GM18511 (cell line): ENCODE data around the gene MSMO1.

Experiments used
- ATAC-seq: cut with Tn5 transposase; IDR thresholded peaks from one replicate; pipeline ENCODE4 v1.9.1; 2021; ENCODE audit warnings: mild to moderate bottlenecking, moderate library complexity; ENCODE audit not compliant: unreplicated experiment

MSMO1 gene

DNA sequence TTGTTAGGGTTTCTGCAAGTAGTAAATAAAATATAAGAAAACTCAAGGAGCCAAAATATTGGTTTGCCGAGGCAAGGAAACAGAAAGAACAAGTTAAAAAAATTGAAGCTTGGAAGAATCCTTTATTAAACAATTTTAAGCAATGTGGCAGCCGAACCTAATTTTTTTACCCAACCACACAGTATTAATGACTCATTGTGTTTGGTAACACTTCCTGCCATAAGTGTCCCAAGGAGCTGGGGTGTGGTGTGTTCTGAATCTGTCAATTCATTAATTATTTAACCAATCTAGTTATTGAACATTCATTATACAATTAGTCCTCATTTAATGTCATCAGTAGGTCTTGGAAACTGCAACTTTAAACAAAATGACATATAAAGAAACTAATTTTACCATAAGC is 32.0 kb downstream of the MSMO1 start:
- peak; percentile 57 for ATAC-seq

DNA sequence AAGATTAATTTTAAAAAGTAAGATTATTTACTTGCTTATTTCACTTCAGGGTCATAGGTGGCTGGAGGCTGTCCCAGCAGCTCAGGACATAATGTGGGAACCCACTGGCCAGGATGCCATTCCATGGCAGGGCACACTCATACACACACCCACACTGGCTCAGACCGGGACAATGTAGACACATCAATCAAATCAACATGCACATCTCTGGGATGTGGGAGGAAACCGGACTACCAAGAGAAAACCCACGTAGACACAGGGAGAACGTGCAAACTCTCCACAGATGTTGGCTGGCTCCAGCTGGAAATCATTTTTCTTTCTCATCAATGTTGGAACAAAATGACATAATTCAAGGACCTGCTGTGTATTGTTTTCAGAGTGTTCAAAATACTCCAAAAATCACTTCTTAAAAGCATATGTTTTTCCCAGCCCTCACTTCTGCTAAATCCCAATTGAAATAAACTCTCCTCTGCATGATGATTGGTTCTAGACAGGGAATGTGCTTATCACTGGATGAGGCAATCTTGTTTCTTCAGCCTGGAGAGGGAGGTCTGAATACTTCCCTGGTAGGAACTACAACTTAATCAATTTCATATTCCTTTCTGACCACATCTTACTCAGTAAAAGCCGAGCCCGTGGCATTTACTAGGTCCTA is 32.7 kb downstream of the MSMO1 start:
- no peak for ATAC-seq

DNA sequence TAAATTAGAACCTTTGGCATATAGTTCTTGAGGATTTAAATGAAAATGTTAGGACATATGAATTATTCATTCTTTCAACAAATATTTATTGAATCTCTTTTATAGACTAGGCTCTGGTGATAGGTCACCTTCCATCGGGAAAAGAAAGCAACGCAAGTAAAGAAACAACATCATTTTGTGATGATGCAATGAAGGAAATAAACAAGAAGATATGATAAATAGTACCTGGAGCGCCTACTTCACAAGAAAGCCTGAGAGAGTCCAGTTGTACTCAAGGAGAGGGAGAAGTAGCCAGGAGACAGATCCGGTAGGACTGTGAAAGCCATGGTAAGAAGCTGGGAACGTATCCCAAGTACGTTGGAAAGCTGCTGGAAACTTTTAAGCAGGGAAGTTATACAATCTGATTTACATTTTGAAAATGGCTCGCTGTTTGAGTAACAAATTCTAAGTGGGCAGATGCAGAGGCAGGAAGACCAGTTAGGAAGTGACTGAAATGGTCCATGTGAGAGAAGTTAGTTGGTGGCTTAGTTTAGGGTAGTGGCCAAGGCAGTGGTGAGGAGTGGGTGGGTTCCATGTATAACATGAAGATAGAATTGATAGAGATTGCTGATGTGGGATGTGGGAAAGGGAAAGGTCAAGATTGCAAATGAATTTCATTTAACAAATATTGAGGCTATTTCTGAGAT is 33.7 kb downstream of the MSMO1 start:
- no peak for ATAC-seq

DNA sequence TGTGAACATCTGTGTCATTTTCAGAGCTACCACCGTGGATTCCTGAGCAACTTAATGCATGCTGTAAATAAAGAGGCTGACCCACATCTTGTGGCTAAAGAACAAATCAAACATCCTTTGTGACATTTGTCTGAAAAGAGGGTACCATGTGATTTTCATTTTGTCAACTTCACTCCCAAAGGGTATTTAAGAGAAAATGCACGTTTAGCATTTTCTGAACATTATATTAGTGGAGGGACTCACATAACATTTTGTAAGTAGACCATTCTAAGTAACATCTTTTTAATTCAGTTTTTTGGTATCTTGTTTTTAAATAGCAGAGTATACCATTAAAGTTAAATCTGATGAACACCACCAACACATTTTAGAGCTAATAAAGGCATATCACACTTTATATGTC is 34.3 kb downstream of the MSMO1 start:
- ATAC-seq, result no peak

DNA sequence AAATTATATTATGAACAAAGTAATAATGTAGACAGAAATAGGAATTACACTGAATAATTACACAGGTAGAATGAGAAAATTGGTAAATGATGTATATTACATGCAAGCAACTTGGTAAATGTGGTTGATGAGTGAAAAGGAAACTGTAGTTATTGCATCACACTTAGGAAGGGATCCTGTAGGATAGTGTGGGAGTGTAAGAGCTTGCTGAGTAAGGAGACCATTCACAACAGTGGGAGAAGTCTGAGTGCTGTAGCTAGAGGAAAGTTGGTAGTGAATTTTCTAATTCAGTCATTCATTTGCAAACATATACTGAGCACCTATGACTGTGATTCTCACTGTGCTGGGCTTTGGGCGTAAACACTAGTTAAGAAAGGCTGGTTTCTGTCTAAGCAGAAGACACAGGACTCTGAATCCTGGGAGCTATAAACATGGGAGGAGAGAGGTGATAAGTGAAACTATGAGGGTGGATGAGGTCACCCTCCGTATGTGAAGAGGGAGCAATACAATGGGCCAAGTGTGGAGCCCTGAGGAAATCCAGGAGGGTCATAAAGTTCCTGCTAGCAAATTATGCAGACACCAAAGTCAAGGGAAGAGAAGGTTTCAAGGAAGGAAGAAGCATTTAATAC is 37.1 kb downstream of the MSMO1 start:
- ATAC-seq, result no peak

DNA sequence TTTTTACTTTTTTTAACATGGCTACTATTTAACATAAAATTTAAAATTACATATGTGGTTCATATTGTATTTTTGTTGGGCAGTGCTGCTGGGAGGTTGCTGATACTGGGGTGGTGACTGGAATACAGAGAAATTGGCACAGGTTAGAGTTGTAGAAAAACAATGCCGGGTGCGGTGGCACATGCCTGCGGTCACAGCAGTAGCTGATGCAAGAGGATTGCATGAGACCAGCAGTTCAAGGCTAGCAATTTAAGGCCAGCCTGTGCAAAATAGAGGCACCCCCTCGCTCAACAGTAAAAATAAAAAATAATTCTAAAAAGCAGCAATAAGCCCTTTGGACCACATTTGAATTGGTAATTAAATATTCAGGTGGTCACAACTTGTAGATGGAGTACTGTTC is 39.6 kb downstream of the MSMO1 start:
- ATAC-seq, result no peak

DNA sequence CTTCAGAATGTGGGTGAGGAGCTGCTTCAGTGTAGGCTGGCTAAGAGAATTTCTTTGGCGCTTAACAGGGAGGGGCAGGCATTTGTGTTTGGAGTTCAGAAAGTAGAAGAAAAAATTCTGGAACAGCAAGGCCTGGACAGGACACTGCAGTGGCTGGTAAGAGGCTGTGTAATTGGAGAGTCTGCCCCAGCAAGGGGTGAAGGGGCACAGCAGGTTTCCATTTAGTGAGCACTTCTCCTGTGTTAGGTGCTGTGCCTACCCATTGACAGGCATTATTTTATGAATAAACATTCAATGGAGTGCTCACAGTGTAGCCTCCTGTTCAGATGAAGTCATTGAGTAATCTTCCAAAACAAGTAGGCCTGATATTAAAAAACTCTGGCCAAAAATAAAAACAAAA is 40.6 kb downstream of the MSMO1 start:
- no peak for ATAC-seq

DNA sequence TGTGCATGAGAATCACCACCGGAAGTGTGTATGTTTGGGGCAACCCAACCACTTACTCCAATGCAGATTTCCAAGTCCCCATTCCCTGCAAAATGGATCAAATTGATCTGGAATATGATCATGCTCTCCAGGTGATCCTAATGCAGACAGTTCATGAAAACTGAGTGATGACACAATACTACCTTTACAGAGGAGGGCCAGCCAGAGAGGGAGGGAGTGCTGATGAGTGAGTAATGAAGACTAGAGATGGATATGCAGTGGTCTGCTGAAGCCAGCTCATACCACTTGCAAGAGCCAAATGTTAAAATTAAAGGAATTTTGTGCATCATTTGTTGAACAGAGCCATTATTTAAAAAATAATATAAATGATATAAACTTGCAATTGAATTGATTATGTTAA is 41.1 kb downstream of the MSMO1 start:
- no peak for ATAC-seq

DNA sequence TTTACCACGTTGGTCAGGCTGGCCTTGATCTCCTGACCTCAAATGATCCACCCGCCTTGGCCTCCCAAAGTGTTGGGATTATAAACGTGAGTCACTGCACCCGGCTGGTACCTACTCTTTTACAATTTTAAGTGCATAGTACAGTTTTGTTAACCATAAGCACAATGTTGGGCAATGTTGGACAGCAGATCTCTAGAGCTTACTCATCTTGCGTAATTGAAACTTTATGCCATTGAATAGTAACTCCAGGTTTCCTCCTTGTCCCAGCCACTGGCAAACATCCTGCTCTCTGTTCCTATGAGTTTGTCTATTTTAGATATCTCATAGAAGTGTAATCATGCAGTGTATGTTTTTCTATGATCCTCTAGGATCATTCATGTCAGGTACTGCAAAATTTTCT is 42.1 kb downstream of the MSMO1 start:
- no peak for ATAC-seq

DNA sequence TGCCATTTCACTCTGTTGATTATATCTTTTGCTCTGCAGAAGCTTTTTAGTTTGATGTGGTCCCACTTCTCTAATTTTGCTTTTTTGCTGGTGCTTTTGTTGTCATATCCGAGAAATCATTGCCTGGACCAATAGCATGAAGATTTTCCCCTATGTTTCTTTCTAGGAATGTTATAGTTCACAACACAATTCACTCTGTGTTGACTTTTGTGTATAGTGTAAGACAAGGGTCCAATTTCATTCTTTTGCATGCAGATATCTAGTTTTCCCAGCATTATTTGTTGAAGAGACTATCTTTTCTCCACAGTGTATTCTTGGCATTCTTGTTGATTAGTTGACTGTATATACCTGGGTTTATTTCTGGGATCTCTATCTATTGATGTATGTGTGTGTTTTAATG is 43.1 kb downstream of the MSMO1 start:
- no peak for ATAC-seq

DNA sequence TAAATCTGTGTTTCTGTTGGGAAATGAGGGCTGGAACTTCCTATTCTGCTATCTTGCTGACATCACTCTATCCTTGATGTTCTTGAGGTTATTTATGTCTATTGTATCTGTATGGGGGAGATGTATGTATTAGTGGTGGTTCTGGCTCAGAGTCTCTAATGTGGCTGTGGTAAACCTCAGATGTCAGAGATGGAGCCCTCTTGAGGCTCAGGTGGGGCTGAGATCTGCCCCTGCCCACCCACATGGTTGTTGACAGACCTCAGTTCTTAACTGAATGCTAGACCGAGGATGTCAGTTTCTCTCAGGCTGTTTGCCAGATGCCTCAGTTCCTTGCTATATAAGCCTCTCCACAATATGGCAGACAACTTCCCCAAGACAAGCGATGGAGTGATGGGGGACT is 48.0 kb downstream of the MSMO1 start:
- ATAC-seq, result no peak

DNA sequence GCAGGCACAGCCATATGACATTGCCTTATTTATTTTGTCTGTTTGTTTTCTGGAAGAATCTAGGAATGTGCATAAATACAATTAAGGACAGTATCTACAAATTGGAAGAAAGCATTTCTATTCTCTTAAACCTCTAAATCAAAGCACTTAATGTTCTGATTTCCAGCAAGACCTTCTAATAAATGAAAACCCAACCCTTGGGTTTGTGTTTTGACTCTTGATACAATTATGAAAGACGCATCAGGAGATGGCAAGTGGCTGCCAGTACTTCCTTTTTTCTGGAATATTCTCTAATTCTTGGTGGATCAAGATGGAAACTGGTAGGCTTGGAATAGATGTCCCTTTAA is 50.9 kb downstream of the MSMO1 start:
- no peak for ATAC-seq

DNA sequence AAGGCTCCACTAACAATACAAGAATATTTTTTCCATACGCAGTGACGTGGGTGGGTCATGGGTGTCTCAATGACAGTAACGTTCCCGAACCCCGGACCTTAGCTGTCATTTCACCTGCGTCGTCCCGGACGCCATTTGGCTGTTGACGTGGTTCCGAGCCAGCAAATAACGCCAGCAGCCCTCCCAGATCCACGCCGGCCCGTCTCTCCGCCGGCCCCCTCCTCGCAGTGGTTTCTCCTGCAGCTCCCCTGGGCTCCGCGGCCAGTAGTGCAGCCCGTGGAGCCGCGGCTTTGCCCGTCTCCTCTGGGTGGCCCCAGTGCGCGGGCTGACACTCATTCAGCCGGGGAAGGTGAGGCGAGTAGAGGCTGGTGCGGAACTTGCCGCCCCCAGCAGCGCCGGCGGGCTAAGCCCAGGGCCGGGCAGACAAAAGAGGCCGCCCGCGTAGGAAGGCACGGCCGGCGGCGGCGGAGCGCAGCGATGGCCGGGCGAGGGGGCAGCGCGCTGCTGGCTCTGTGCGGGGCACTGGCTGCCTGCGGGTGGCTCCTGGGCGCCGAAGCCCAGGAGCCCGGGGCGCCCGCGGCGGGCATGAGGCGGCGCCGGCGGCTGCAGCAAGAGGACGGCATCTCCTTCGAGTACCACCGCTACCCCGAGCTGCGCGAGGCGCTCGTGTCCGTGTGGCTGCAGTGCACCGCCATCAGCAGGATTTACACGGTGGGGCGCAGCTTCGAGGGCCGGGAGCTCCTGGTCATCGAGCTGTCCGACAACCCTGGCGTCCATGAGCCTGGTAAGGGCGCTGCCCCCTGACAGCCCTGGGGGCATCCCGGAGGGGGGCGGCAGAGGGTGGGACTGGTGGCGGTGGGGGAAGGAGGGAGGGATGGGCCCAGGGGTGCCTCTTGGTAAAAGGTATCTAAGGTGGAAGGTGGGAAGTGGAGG is 51.5 kb downstream of the MSMO1 start, which contains the start of gene CPE:
Gene CPE, plus strand, starts transcription at position 264 of the 933 bp plus-strand sequence. Its CDS starts 214 bp downstream, at position 478.
- ATAC-seq, result peak; percentile 96

DNA sequence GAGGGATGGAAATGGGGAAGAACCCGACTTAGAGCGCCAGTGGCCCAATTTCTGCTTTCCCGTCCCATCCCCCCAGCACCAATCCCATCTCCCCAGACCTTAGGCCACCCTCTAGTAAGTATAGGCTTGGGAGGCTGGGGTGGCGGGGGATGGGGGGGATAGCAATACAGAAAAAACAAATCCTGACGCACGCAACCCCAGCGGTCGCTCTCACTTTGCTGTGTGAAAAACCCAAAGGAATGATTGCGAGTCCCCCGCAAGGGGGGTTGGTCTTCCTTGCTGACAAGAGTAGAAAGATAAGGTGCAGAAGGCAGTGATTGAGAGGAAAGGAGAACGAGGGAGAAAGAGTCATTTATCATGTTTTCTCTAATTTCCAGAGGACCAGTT is 52.2 kb downstream of the MSMO1 start:
- no peak for ATAC-seq

DNA sequence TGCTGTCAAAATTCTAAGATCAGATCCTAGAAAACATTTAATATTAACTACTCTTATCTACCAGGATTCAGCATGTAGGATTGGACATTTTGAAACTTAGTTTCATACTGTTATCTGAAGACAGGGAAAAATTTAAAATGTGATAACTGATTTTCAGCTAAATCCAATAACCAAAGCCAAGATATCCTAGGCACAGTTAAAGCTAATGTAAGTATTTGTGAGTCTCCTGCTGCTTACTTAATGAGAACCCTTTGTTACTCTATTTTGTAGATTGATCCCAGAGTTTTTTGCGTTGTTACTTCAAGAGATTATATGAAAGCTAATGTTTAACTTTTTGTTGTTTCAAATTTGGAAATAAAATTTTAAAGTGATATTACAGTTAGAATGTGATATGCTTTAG is 53.3 kb downstream of the MSMO1 start:
- no peak for ATAC-seq

DNA sequence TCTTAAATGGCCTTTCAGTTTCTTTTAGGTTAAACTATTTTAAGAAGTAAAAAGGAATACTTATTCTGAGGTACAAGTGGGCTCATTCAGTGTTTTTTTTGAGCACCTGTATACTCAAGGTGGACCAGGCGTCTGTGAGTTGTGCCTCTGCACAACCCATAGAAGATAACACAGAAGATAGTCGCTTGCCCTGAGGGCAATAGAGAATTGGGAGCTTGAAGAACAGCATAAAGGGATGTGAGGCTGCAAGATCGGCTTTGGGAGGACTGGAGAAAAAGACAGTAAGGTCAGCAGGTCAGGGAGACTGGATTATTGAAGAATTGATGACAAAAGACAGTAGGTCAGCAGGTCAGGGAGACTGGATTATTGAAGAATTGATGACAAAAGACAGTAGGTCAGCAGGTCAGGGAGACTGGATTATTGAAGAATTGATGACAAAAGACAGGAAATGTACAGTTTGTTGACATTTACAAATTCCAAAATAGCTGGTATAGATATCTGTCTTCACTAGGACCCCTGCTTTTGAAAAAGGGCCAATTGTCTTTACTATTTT is 54.4 kb downstream of the MSMO1 start:
- ATAC-seq, result no peak

DNA sequence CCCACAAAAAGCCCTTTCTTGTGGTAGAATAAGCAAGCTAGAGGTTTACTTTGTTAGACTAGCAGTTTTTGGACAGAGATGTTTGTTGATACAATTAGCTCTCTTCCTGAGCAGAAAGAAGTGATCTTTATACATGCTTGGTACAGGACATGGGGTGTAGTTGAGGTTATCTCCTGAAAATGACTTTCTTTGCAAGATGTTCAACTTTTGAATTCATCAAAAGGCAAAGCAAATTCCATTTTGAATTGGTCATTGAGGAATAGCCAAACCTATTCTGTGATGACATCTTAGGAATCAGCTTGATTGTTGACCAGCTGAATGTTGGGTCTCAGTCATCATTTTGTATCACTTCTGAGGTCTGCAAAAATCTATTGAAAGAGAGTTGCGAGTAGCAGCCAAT is 55.2 kb downstream of the MSMO1 start:
- no peak for ATAC-seq

DNA sequence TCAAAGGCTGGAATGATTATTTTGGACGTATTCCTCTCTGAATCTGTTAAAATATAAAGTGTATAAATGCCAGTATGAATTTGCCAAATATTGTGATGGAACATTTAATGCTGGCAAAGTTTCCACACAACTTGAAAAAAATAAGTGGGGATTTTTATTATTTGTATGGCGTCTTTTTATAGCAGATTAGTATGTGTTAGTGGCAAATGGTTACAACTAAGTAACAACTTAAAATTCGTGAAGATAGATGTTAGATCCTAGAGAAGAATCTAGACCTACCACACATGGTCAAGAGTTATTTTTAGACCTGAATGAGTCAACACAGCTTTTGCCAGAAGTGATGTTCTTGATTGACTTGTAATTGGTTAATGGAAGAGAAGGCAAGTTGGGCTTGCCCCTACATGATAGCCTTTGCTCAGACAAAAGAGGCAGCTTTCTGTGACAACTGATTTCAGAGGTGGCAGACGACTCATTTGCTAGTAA is 56.2 kb downstream of the MSMO1 start:
- ATAC-seq, result no peak

DNA sequence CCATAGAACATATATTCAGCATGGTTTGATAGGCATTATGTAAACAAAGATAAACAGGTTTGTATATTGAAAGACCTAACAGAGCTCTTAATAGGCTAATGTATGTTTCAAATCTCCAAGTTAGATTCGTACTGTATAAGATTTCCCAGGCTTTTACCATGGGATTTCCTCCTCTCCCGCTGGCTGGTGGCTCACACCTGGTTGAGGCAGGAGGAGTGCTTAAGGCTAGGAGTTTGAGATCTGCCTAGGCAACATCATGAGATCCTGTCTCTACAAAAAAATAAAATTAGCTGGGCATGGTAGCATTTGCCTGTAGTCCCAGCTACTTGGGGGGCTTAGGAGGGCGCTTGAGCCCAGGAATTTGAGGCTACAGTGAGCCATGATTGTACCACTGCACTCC is 56.7 kb downstream of the MSMO1 start:
- ATAC-seq, result no peak

DNA sequence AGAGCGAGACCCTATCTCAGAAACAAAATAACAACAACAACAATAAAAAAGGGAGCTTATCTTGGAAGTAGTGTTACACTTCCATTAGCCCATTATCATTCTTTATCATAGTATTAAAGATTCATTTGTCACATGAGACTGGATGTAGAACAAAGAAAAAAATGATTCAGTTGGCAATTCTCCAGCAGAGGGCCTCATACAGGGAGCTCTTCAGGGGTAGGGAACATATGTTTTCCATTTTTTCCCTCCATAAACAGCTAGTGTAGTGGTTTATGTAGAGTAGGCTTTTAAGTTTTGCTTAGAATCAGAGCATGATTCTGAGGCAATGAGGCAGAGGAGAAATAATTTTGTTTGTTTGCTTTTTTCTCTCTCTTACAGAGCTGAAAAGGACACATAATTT is 57.1 kb downstream of the MSMO1 start:
- no peak for ATAC-seq

DNA sequence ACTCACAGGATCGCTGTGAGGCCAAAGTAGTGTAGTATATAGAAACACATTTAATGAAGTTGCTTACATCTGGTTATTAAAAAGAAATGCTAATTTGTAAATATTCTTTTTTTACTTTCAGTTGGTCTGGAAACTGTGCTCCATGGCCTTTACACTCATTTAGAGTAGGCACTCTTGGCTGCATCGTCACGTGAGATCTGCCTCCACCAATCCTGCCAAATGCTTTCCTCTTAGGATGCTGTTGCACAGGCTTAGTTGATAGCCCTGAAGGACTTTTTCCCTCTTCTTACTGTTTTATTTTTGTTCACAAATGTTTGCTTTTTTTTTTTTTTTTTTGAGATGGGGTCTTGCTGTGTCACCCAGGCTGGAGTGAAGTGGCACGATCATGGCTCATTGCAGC is 57.7 kb downstream of the MSMO1 start:
- no peak for ATAC-seq
